Left hindlimb (tissue), 1 donor: ENCODE results near the gene MRPL11.

ENCODE experiments used
- DNase-seq: peaks from one replicate; pipeline ENCODE4 v3.0.0-alpha.2; 2018

Gene MRPL11

GRCh38 chr11:66429983-66430602 lies 8.6 kb downstream of the MRPL11 start:
- no peak for DNase-seq

DNA sequence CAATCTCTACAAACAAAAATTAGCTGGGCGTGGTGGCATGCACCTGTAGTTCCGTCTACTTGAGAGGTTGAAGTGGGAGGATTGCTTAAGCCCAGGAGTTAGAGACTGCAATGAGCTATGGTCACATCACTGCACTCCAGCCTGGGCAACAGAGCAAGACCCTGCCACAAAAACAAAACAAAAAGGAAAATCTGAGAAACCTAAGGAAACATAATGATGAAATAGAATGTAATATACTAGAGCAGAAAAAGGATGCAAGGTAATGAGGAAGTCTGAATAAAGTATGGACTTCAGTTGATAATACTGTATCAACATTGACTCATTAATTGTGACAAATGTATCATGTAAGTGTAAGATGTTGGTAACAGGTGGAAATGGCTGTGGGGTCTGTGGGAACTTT lies 9.7 kb downstream of the MRPL11 start:
- DNase-seq: no peak

DNA sequence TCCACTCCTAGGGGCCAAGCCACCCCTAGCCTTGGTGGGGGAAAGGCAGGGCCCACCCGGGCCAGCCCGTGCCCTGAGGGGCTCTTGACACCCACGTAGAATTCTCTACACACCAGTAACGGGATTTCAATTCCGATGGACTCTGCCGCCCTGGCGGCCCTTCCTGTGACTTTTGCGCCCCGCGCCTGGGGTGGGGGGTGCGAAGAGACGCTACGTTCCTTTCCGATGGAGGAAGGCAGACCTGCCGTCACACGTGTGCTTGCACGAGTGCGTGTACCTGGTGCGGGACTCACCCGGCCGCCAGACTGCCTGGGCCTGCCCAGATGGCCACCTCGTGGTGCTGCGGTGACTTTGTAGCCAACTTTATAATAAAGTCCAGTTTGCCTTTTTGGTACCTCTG lies 12.3 kb downstream of the MRPL11 start:
- no peak for DNase-seq

DNA sequence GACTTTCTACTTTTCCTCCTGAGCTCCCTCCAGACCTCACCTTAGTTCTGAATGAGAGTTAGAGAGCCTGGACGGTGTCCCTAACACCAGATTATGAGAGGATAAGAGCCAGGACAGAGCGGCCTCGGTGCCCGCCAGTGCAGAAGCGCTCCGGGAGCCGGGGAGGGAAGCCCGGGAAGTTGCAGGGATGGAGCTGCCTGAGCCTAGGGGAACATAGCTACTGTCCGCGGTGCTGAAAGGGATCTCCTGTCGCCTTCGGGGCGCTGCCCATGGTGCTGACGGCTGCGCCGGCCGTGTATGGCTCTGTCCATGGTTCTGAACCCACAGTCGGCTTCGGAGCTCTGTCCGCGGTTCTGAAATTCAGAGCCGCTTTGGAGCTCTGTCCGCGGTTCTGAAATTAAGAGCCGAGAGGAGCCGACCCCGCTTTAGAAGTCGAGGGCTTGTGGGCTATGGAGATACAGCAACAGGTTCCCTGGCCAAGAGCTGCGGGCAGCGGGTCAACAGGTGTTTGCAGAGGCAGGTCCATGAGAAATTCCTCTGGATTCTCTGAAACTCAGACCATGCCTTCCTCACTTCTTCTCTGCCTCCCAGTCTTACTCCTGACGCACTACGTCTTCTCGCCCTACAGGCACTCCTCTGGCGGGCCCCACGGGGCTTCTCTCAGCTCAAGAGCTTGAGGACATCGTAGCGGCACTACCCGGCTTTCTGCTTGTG lies 17.0 kb downstream of the MRPL11 start:
- peak; percentile 90 for DNase-seq

DNA sequence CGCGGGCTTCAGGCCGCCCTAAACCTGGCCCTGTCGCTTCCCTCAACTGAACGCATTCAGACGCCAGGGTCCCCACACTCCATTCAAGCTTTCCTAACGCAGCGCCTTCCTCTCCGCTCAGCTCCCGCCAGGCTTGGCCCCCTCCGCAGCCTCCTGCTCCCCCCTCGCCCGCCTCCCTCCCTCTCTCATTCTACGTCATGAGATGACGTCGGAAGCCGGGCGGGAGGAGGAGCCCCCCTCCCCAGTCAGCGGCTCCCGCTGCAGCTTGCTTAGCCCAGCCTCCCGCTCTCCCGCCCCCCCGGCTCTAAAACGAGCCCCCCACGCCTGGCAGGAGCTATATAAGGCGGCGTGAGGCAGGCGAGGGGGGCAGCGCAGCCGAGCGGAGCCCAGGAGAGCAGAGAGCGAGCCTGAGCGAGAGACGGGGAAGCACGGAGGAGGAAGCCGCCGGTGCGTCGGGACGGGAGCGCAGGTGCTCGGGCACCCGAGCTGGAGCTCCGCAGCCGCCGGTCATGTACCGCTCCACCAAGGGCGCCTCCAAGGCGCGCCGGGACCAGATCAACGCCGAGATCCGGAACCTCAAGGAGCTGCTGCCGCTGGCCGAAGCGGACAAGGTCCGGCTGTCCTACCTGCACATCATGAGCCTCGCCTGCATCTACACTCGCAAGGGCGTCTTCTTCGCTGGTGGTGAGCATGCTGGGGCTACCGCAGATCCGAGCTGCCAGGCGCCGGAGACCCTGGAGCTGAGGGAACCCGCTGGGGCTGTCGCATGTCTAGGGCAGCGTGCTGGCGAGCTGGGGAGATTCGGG lies 17.8 kb downstream of the MRPL11 start, which contains the start of gene NPAS4:
Gene NPAS4, plus strand, starts transcription at position 365 of the 806 bp plus-strand sequence. Its CDS starts 145 bp downstream, at position 510.
- no peak for DNase-seq

DNA sequence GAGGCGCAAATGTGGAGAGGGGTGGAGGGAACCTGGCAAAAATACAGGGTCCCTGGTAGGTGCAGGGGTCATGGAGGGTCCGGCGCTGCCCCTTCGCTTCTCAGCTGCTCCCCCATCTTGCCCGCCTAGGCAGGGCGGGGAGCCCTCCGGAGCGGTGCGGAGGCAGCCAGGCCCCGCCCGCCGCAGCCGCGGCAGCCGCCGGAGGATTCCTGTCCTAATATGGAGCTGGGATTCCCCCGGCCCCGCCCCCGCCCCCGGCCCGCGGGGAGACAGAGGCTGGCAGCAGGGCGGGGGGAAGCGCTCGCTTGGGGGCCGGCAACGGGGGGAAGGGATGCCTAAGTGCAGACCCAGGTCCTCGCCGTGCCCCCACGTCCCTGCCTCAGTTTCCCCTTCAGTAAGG lies 18.8 kb downstream of the MRPL11 start:
- DNase-seq: no peak

DNA sequence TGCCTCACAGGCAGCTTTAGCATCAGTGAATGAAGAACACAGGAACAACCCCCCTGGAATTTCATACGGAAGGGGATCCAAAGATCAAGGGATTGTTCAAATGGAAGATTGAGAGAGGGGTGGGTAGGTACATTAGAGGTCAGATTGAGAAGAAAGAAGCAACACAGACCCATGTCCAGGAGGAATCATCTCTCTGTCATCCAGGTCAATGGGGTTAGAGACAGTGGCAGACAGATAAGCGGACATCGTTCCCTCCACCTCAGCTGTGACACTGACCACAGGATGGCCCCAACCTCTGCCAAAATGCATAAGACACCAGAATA lies 19.7 kb downstream of the MRPL11 start:
- no peak for DNase-seq

DNA sequence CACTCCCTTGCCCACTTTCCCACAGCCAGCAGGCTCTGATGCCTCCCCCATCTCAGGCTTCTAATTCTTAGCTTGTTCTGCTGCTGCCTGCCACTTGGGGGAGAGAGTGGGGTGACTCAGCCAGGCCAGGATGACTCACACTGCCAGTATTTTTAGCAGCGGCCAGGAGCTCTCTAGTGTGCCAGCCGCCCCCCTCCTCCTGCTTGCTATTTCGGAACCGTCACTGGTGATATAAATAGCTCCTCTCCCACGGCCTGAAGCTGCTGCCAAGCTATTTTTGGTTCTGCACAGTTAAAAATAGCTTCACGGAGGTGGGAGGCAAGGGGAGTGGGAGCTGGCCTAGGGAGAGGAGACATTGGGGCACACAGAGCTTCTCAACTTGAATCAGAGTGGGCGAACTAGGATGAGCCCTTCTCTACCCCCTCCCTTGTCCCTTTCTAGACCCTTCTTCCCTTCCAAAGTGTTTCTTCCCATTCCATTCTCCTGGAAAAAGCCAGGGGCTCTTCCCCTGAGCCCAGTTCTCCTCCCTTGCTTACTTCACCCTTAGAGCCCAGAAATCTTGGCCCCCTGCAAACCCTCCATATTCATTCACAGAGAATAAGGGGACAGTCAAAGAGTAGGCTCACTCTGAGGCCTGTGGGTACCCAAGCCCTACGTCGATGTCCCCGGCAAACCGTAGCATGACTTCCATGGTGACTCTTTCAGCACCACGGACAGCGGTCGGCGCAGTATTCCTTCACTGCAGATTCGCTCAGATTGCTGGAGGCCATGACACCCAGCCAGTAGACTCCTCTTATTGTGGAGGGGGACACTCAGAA lies 20.3 kb downstream of the MRPL11 start:
- DNase-seq: peak; percentile 64

- DNase-seq: no peak
Observed at GRCh38 chr11:66417000-66417399, 21.6 kb downstream of the MRPL11 start.

- no peak for DNase-seq
Observed at GRCh38 chr11:66415423-66415822, 23.2 kb downstream of the MRPL11 start.

DNA sequence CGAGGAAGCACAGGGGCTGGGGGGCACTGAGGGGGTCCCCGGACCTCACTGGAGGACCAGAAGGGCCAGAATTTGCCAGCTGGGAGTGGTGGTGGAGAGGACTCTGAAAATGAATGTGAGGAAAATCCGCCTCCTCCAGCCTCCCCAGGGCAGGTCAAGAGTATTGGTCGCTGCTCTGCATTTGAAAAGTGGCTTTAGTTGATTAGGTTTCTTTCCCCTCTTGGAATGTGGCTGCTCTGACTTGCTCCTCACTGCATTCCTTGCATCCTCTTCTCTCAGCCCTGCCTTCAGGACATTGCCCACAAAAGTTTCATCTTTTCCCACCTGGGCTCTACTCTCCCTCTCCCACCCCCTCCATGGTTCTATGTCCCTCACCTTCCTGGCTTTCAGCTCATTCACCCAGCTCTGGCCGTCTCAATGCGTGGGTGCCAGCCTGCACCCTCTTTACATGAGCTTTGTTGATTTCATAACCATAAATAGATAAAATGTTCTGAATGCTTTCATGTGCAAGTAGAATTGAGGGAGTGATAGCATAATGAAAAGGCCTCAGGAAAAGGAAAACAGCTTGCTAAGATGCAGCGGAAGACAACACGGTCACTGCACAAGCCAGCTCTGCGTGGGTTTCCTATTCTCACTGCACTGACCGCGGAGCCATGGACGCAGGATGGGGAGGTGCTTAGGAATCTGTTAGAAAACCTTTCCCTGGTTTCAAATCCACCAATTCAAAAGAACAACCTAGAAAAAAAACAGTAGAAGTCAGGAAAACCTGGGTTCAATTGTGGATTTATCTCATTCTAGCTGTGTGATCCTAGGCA lies 24.3 kb downstream of the MRPL11 start:
- DNase-seq: no peak

GRCh38 chr11:66413167-66413566 lies 25.5 kb downstream of the MRPL11 start:
- no peak for DNase-seq

DNA sequence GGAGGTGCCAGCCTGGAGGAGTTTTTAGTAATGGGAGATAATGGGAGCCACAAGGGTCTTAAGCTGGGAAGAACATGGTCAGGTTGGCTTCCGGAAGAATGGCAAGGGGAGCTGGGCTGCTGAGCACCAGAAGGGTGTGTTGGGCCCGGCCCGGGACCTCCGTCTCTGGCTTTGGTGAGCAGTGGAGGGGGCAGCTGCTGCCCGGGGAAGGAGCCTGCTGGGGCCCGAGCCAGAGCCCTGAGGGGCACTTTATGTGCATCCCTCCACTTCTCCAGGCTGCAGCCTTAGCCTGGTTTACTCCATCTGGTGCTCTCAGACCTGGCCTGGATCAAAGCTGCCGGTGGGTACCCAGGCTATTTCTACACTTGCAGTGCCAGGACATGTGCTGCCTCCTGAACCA lies 26.5 kb downstream of the MRPL11 start:
- no peak for DNase-seq

DNA sequence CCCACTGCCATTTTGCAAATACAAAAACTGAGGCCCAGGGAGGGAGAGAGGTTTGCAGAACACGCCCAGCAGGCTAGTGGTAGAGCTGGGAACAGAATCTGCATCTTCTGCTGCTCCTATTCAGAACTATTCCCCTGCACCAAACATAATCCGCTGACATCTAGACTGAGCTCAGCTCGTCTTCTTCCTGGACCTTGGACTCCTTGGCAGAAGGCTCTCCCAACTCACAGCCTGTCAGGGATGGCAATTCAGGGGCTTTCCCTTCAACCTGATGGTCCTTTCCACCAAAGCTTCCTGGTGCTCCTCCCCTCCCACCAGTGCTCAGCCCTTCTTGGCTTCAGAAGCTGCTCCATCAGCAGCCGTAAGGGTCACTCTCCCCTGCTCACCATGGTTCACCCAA lies 27.3 kb downstream of the MRPL11 start:
- DNase-seq: no peak

DNA sequence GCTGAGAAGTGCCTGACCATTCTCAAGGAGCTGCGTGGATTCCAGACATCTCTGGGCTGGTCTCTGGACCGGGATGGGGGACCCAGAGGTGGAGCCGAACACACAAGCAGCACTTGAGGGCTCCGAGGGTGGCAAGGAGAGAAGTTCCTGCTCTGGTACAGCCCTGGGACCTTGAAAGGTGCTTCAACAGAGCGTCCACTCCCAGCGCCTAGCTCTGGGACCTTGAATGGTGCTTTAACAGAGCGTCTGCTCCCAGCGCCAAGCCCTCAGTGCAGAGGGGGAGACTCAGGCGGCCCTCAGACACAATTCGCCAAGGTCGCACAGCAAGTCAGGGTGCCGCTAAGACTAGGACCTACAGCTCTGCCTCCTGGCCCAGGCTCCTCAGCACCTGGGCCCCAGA lies 28.5 kb downstream of the MRPL11 start:
- DNase-seq: no peak

DNA sequence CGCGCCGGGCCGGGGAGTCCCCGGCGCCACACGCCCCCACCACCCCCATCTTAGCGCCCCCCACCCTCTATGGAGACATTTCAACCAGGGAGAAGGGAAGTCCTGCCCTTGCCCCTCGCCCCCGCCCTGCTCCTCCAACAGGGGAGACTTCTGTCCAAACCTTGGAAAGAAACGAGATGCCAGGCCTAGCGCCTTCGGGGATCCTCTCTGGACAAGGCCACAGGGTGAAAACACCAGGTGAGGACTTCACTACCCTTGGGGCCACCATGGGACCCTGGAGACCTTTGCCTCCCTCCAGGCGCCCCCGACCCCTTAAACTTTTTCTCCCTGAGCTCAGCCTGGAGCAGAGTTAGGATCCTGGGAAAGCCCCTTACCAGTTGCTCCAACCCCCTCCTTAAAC lies 29.4 kb downstream of the MRPL11 start:
- DNase-seq: no peak

DNA sequence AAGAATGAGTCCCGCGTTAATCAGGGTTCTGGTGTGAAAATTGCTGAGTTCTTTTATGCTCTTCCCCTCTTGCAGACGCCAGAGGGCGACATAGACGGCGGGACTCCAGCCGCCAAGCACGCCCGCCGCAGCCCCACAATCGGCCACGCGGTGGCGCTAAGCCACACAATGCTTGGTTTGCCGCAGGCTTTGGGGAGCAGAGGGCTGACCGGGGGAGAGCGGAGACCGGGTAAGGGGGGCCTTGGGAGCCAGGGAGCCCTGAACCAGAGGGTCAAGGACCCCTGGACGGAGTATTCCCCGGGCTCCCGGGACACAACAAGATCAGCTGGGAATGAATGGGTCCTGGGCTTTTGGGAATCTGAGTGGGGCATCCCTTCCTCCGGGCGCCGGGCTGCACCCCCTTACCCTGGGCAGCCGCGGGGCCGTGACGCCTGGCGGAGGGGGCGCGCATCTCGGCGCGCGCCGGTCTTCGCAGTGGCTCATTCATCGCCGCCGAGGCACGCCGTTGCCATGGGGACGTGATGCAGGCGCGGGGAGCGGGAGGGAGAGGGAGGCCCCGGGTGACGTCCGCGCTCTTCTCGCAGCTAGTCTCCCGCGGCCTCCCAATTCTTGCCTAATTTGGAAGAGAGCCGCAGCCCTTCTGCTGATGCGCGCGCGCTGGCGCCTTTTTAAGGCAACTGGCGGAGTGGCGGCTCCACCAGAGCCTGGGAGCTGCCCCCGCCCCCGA lies 30.0 kb downstream of the MRPL11 start:
- peak; percentile 89 for DNase-seq

GRCh38 chr11:66407651-66408050 lies 31.0 kb downstream of the MRPL11 start:
- DNase-seq: no peak

GRCh38 chr11:66393954-66394353 lies 44.7 kb downstream of the MRPL11 start:
- DNase-seq: no peak

DNA sequence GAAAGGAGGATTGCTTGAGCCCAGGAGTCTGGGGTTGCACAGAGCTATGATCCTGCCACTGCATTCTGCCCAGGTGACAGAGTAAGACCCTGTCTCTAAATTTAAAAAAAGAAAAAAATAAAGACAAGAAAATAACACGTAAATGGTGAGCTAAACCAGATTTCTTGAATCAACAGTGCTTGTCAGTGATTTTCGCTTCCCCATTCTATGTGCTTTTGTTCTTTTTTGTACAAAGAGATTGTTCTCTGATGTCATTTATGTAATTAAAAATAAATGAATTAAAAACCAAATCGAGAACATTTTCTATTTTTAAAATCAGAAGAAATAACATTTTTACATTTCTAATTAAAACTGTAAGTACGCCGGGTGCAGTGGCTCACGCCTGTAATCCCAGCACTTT lies 47.3 kb downstream of the MRPL11 start:
- no peak for DNase-seq

DNA sequence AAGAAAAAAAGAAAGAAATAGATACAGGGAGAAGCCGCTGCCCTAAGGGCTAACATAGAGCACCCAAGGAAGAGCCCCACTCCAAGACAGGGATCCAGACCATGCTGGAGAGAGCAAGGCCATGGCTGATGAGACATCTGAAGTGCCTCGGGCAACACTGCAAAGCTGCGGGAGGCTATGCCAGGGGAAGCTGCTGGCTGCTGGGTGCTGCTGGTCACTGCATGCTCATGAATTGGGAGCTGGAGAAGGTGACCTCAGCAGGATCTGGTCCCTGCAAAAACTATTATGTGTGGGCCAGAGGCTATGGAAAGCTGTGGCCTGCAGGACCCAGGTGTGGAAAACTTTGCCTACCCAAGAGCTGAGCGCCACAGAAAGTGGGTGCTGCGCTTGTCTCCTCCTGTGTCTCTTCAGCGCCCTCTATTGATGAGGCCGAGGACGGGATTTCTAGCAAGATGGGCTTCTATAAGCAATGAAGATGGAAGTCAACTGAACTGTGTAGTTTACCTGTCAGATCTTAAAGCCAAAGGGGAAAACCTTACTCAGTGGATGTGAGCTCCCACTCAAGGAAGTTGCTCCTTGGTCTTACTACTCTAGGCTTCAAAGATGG lies 49.8 kb downstream of the MRPL11 start:
- DNase-seq: no peak
